Iris pigment epithelial cell (primary cell): ENCODE data around the gene LAMB4.
A peak's percentile ranks its signal among the peaks of the same experiment; 100 is the strongest.

Experiments
- DNase-seq: peaks from one replicate; pipeline ENCODE4 v3.0.0-alpha.2; 2011; ENCODE audit warnings: low read depth

The LAMB4 gene

DNA sequence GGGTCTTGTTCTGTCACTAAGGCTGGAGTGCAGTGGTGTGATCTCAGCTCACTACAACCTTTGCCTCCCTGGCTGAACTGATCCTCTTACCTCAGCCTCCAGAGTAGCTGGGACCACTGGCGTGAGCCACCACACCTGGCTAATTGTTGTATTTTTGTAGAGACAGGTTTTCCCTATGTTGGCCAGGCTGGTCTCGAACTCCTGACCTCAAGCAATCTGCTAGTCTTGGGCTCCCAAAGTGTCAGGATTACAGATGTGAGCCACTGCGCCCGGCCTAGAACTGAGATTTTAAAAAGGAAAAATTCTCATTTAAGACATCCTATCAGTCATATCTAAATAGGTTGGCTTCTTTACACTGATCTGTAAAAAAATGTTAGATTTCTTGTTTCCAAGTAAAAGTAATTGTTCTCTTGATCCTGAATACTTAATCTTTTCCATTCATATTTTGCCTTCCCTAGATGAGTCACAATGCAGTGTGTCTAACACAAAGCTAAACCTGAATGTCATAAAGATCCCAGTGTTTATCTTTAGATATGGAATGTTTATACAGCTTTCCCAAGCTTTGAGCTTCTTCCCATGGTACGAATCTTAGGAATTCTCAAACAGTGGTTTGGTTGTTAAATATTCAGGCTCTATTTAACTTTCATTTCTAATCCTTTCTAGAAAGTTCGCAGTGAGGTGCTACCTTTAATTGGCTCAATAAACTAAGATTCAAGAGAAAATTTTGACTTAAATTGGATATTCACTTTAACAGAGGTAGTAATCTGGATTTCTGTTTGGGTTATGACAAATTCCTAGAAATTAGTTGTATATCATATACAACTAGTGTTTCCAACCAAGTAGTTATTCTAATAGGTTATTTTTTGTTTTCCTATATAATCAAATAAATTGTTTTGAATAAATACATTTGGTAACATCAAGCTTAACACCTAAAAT lies 115.1 kb downstream of the LAMB4 start:
- peak; percentile 57 for DNase-seq

DNA sequence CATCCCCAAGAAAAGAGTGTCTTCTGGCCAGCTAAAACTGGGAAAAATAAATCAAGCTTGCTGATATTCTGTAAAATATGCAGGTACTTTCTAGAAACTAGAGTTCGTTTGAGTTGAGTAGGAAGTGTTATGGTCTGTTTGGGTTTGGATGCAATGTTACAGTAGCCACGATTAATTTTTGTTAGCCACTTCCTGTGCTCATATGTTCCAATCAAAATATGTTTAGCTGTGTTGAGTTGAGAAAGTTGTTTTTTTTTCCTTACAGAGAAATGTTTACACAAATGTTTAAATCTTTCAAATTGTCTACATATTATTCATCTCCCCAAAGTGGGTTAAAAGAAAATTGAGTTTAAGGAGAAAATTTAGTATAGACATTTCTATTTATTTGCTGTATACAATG lies 115.9 kb downstream of the LAMB4 start:
- peak; percentile 55 for DNase-seq

DNA sequence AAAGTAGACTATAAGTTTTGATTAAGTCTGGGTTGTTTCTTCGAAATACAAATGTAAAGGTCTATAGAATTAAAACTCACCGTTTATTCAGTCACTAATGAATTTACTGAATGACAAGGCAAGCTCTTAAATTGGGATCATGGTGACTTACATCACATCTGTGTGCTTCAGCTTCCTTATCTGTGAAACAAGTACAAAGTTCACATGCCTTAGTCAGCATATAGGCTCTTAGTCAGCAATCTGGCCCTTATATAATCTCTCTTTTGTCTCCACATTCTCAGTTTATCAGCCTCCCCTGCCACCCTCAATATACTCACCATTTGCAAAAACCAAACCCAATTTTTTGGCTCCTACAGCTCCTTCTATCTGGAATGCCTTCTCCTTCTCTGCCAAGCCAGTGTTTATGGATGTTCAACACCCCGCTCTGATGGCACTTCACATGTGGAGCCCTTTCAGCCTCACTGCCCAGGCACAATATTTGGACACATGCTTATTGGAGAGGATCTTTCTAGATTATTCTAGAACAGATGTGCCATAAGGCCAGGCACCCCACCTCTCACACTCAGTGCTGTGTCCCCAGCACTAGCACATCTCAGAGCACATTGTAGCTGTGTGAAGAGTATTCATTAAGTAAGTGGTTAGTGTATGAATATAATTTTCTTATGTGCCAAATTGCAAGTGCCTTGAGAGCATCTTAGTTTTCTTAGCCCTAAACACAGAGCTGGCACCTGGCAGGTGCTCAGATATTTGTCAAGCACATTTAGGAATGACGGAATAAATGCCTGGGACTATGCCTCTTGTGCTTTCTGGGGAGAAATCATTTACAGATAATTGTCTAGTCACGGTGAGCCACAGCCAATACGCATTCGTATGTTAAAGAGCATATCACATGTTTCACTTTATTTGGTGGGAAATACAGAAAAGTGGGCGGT lies 117.4 kb downstream of the LAMB4 start:
- DNase-seq = peak; percentile 74

DNA sequence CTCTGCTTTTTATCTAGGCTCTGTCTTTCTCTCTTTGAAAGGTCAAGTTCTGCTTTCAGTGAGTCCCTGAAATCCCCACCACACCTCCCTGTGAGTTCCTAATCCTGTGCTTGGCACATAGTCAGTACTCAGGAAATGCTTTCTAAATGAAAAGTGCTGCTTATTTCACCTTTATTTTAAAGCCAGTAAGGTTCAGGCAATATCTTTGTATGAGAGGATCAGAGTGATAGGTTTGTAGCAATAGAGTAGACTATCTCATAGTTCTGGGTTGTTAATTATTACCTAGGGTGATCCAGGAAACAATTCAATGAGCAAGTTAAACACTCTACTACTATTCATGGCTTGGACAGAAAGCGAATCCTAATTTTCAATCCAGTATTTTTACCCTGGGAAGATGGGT lies 119.8 kb downstream of the LAMB4 start:
- no peak for DNase-seq

DNA sequence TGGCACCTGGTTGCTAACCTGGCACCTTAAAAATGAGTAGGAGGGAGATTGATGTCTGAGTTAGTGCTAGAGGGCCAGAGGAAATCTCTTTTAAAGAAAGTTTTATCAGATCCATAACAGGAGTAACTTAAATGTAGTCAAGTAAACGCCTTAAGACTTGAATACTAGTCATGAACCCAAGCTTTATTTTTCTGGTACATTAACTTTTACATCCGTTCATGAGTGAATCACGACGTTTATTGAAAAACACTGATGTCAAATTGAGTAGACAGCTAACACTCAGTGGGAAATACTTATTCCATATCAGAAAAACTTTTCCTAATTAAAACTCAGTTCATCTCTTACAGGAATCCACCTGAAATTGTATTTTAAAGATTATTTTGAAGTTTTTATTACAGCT lies 120.3 kb downstream of the LAMB4 start:
- no peak for DNase-seq

DNA sequence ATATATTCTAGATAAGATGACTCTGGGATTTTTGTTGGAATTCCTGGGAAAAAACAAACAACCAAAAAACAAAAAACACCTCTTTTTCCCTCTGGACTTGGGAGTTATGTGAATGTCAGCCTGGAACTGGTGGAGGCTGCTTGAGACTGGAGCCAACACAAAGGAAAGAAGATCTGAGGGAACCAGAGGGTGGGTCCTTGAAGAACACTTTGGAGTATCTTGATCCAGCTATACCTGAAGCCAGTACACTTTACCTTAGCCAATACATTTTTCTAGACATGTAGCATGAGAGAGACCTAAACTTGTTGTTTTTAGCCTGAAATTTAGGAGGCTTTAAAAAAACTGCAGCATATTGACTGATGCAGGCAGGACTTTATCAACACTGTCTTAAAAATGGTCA lies 121.3 kb downstream of the LAMB4 start:
- no peak for DNase-seq

DNA sequence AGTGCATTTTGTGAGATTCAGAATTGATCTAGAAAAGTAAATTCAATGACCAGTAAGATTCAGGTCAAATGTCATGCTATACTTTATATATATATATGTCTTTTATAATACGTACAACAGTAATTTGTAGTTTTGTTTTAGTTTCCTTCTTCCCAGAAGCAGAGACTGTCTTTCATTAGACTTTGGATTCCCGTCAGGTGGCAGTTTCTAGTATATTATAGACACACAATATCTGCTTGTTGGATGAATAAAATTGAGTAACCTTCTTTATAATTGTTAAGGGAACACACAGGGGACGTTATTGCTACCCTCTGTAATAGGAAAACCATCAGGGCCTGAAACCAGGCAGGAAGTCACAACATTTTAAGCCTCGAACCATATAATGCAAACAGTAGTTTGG lies 121.9 kb downstream of the LAMB4 start:
- DNase-seq = no peak

DNA sequence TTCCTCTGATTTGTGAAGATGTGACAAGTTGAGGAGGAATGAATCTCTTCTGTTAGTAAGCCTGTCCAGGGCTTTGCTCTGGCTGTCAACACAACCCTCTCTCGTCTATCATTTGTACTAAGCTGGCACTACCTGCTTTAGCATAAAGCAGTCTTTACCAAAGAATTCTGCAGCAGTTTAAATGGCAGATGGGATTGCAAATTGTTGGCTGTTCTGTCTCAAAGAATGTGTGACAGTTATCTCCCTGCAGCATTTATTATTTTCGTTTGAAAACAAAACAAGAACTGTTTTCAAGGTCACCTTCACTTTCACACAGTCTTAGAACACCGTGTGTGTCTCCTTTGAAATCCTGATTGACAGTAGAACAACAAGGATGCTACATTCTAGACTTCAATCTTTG lies 122.4 kb downstream of the LAMB4 start:
- DNase-seq = no peak

DNA sequence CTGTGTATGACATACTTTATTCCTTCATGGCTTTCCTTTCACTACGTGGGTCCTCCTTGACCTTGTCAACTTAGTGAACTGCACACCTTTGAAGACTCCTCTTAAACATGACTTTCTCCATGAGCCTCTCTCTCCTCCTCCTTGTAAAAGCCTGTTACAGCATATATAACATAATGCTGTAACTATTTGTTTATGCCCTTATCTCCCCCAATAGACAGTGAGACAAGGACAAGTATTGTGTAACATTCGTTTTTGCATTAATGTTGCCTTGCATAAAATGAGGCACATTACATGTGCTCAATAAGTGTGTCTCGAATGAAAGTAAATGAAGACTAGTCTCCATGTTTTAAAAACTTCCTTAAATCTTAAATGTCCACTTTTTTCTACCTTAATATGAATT lies 122.9 kb downstream of the LAMB4 start:
- DNase-seq = peak; percentile 61

DNA sequence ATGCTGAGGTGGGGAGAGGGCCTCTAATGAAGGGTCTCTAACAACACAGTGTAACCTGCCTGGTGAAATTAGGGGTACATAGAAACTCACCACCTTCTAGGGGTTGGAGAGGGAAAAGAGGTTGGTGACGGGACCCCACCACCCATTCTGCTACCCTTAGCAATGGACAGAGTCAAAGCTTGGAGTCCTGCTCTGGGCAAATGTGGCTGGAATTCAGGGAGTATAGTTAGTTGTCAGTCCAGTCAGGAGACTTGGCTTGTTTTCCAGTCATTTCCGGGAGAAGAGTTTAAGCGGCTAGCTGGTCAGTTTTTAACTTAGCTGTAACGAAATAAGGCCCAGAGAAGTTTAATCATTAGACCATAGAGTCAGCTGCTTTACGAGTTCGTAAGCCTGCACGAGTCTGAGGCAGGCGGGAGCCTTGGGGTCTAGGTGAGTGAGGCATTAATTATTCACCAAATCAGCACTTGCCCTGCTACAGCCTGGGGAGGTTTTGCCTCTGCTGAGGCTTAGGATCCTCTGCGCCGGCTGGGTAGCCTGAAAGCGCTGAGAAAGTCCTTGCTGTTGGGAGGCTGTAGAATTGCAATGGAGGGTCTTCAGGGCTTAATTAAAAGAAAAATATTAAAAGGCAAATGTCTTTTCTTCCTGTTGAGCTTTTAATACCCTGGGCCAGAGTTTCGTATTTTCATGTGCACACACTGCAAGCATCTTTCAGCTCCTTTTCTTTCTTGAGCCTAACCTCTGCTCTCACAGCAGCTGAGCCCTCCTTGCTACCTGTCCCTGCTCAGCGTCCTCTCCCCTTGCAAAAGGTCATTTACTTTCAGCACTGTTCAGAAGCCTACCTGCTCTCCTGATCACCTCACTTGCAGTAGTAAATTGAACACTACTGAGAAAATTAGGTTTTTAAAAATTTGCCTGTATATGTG lies 125.7 kb downstream of the LAMB4 start:
- DNase-seq = peak; percentile 76

DNA sequence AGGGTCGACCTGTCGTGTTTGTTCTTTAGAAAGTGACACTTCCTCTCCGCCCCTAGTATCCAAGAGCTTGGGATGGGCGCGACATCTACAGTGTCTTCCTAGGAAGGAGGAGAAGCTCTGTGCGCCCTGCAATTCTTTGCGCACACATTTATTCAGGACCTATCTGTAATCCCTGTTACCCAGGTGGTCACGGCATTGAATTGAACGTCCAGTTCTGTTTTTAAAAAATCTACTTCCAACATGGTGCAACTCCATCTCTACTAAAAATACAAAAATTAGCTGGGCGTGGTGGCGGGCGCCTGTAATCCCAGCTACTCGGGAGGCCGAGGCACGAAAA lies 126.6 kb downstream of the LAMB4 start:
- DNase-seq = no peak

DNA sequence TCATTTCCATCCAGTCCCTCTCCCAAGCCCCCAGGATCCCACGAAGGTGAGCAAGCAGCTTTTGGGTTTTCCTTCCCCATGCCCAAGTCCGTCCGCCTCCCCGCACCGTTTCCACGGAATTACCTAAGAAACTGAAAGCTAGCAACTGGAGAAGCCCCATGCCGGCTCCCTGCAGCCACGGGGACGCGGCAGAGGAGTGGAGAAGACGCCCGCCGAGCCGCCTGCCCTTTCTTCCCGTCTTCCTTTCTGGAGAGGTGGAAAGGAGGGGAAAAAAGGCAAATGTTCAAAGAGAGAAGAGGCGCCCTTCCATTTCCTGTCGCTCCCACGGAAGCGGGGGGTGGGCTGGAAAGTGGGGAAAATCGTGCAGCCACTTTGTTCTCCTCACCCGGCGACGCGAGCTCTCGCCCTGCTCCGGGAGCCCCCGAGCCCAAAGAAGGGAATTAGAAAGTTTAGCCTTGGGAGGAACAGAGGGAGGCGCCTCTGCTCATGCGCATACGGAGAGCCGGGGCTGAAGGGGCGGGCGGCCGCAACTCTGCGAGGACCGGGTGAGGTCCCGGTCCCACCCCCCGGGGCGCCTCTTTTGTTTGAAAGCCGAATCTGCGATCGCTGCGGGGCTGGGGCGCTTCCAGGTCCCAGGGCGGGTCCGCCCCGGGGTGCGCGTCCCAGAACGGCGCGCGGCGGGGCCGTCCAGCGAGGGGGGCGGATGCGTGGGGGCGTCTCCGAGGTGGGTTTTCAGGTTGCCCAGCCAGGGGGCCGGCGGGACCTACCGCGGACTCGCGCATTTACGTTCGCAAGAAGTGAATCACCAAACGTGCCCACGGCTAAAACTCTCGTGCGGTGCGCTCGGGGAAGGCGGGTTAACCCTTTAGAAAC lies 127.2 kb downstream of the LAMB4 start, which contains the start of gene LAMB1:
LAMB1 (minus strand) TSS at position 436 of the 873 bp plus-strand sequence; CDS start at position 160, 276 bp downstream.
- peak; percentile 86 for DNase-seq

DNA sequence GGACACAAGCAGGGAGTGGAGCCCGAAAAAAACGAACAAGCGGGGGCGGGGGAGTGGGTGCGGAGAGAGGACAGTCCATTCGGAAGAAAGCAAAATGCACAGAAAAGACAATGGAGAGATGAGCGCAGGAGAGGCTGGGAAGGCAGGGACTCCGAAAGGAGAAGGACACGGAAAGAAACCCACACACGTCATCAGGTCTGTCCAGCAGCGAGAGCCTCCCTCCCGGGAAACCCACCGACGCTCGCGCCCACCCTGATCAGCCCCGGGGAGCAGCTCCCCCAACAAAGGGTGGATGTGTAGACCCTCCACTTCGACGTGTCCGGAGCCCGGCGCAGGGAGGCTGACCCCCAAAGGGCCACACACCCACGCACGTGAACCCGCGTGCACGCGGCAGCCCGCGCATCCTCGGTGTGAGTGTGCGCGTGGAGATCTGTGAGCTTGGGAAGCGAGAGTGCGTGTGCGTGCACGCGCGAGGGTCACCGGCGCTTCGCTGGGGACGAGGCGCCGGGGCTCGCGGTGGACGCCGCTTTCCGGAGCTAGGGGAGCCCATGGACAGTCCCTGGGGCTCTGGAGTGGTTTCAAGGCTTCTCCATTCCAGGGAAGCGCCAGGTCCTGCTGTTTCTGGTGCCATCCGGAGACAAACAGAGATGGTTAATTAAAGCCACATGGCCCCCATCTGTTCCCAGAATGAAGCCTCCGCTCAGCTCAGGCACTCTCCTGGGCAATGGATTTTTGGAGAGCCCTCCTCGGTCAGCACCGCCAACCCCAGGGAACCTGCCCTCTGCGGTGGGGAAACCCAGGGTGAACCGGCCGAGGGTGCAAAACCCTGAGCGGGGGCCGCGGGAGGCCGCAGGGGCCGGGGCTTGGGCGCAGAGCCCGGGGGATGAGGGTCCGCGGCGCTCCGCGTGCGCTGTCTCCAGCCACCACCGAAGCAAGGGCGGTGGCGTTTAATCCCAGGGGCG lies 128.1 kb downstream of the LAMB4 start:
- peak; percentile 44 for DNase-seq

DNA sequence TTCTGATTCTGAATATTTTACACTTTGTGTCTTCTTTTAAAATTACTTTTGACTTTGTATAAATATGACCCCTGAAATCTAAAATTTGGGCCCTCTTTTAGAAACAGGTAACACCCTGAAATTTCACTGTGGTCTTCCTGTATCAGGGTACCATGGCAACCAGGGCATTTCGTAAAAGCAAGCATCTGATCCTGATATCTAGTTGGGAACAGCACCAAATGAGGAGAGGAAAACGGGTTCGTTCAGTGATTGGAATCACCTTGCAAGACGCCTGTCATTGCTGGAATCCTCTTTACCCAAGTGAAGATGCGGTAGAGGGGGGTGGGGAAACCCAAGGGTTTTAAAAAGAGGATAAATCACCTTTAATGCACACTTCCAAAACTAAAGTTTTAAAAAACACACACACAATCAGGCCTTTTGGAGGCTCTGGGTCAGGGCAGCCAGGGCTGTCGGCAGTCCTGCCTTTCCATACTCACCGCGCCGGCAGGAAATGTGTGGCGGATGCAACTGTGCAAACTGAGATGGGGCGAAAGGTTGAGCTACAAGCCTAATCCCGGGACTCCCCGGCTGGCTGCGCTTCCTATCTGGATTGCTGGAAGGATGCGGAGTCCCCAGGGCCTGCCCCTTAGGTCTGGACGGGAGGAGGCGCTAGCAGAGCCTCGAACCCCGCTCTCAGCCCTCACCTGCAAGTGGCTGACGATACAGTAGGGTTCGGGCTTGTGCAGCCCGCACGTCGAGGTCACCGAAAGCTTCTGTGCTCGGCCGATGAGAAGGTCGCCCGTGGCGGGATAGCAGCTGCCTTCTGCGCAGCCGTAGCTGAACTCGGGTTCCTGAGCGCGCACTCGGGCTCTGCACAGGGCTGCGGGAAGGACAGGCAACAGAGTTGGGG lies 129.0 kb downstream of the LAMB4 start:
- DNase-seq = peak; percentile 45

DNA sequence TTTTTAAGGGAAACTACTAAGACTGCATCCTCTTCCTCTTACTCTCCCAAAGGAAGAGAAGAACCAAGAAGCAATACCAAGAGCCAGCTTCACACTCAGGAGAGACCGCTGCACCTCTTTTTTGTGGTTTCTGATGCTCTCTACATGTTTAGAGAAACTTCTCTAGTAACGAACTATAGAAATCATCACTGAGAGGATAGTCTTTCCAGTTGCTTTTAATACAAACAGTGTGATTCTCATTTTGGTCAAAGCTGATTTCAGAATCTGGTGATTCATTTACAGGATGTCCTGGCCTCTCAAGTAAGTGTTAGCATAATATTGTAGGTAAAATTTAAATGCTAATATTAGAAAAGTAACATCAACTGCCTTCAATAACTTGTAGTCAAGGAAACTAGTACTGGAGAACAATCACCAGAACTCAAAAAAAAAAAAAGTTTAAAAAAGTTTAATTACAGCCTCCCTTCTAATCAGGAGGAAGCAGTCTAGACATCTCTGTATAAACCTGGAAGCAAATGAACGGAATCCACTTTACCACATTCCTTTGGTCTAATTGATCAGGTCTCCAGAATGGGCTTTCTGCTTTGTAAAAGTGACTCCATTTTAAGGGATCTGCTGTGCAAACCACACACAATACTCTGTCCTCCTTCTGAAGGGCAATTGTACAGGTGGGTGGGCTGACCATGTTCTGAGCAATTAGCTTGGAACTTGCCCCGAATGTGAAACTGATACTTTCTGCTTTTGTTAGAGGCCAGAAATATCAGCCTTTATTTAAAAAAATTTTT lies 130.2 kb downstream of the LAMB4 start:
- DNase-seq = peak; percentile 59

DNA sequence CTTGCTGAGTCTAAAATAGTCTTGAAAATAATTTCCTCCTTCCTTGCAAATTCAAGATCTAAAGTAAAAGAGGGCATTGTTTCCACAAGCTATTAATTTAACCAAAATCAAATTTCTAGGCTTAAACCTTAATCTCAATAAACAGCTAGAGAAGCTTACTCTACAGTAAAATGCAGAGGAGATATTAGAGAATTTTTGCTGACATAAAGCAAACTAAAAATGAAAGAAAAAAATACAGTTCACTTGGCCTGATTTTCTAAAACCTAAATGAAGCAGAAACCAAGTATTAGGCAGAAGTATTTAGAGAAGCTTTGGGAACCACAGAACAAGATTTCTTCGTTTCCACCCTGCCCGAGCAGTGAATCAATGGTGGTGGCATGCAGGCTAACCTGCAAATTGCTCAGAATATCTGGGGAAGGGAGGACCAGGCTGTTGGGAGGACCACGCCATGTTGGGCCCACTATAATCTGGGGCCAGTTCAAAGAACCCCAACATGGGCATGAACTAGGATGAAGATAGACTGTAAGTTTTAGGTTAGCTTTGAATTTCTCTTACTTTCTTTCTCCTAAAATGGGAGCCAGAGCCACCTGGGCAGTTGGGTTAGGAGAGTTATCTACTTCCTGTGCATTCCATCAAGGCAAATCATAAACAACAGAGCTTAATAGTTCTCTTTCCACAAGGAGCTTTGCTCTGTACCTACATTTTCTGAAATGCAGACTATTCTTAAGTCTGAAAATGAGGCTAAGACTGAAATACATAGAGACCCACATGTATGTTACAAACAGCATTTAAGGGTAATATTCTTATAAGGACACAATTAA lies 131.3 kb downstream of the LAMB4 start:
- peak; percentile 52 for DNase-seq

DNA sequence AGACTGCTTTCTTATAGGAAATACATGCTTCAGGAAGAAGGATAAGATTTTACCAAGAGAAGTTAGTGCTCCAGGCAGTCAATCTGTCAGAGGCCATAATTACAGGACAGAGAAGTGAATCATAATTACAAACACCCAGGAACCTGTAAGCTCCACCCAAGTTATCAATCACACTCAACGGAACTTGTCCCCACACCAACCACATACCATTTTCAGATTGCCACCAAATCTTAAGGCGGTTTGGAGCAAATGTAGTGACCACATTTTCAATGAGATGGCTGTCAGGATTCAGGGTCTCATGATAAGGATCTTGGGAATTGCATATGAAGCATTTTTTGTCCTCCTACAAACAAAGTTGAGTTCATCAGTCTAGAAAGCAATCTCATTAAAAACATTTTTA lies 132.0 kb downstream of the LAMB4 start:
- DNase-seq = no peak
